IMR-90 (cell line): ENCODE results near the gene SF3B5. TPM values are rescaled to one million over a fixed set of nuclear protein-coding genes. Genes with fewer than 3 reads are reported as not detected.

Source experiments
- ATAC-seq: fragments of 200-7000 bp; cut with Tn5 transposase; 2 replicates; pipeline ENCODE4 v1.9.1; 2020; ENCODE audit warnings: low read depth, mild to moderate bottlenecking, moderate library complexity
- BruUV-seq: library from RNA; stranded (reverse); fragments of 400-500 nt; replicated peaks from 2 replicates; lab custom pipeline; 2021; lab: Mats Ljungman, UMichigan
- CTCF ChIA-PET: fragments of 300-600 bp; formaldehyde crosslinking; extraction: SDS; loops from one replicate; lab custom pipeline; 2021; ENCODE audit warnings: antibody characterized with exemption; lab: Yijun Ruan, JAX
- POLR2A ChIA-PET: fragments of 300-600 bp; sonication (Branson Sonifier 250); formaldehyde crosslinking; loops from one replicate; lab custom pipeline; 2022; ENCODE audit warnings: antibody characterized with exemption; ENCODE audit not compliant: unreplicated experiment; lab: Charles Lee
- DNase-seq: peaks from one replicate; pipeline ENCODE4 v3.0.0; 2013
- H2AFZ ChIP-seq: replicated peaks from 2 replicates; pipeline ENCODE3; 2013; ENCODE audit warnings: low read length, mild to moderate bottlenecking; ENCODE audit not compliant: poor library complexity
- H2AK5ac ChIP-seq: 2 replicates; pipeline ENCODE4 v1.6.1; 2013; ENCODE audit warnings: low read depth, low read length, inconsistent platforms
- H2AK9ac ChIP-seq: replicated peaks from 2 replicates; pipeline ENCODE3; 2013; ENCODE audit warnings: mild to moderate bottlenecking, low read depth, low read length, moderate library complexity; ENCODE audit not compliant: poor library complexity
- H2BK120ac ChIP-seq: 2 replicates; pipeline ENCODE4 v1.6.1; 2013; ENCODE audit warnings: low read depth, low read length, inconsistent platforms
- H2BK15ac ChIP-seq: 3 replicates; pipeline ENCODE4 v1.6.1; 2013; ENCODE audit warnings: low read depth, low read length, inconsistent platforms
- H2BK20ac ChIP-seq: 2 replicates; pipeline ENCODE4 v1.6.1; 2013; ENCODE audit warnings: low read depth, mild to moderate bottlenecking, inconsistent platforms, low read length, moderate library complexity
- H2BK5ac ChIP-seq: 2 replicates; pipeline ENCODE4 v1.6.1; 2013; ENCODE audit warnings: mild to moderate bottlenecking, low read depth, low read length, inconsistent platforms; ENCODE audit not compliant: poor library complexity, severe bottlenecking
- H3K14ac ChIP-seq: replicated peaks from 2 replicates; pipeline ENCODE4 v1.6.1; 2013; ENCODE audit warnings: low read depth, low read length, inconsistent platforms
- H3K18ac ChIP-seq: 2 replicates; pipeline ENCODE4 v1.6.1; 2013; ENCODE audit warnings: low read depth, low read length, control low read depth
- H3K23ac ChIP-seq: 2 replicates; pipeline ENCODE4 v1.6.1; 2013; ENCODE audit warnings: low read depth, low read length, inconsistent platforms
- H3K27ac ChIP-seq: 2 replicates; pipeline ENCODE4 v1.5.1; 2013; ENCODE audit warnings: mild to moderate bottlenecking, control low read depth, low read length; ENCODE audit not compliant: insufficient read depth
- H3K27me3 ChIP-seq: 2 replicates; pipeline ENCODE4 v1.6.1; 2013; ENCODE audit warnings: low read length; ENCODE audit not compliant: control insufficient read depth, insufficient read depth
- H3K36me3 ChIP-seq: 2 replicates; pipeline ENCODE4 v1.6.1; 2013; ENCODE audit warnings: low read length, mixed read lengths; ENCODE audit not compliant: control insufficient read depth, insufficient read depth
- H3K4ac ChIP-seq: 2 replicates; pipeline ENCODE4 v1.6.1; 2013; ENCODE audit warnings: low read depth, low read length, inconsistent platforms
- H3K4me1 ChIP-seq: 2 replicates; pipeline ENCODE4 v1.6.1; 2013; ENCODE audit warnings: low read length, mixed read lengths; ENCODE audit not compliant: control insufficient read depth, insufficient read depth
- H3K4me2 ChIP-seq: 2 replicates; pipeline ENCODE4 v1.6.1; 2013; ENCODE audit warnings: low read depth, mild to moderate bottlenecking, control low read depth, low read length, moderate library complexity
- H3K4me3 ChIP-seq: 2 replicates; pipeline ENCODE4 v1.5.1; 2013; ENCODE audit warnings: low read depth, mild to moderate bottlenecking, control low read depth, low read length, moderate library complexity; ENCODE audit not compliant: insufficient read depth
- H3K56ac ChIP-seq: 2 replicates; pipeline ENCODE4 v1.6.1; 2013; ENCODE audit warnings: low read length, inconsistent platforms; ENCODE audit not compliant: insufficient read depth; ENCODE audit errors: extremely low read depth
- H3K79me1 ChIP-seq, 2 experiments: 2 replicates each; pipeline ENCODE4 v1.6.1; 2013; ENCODE audit warnings: low read length in 2 of 2, inconsistent platforms in 1 of 2, low read depth in 1 of 2
- H3K9ac ChIP-seq: 2 replicates; pipeline ENCODE4 v1.6.1; 2013; ENCODE audit warnings: low read depth, low read length, control low read depth
- H3K9me1 ChIP-seq: 2 replicates; pipeline ENCODE4 v1.6.1; 2013; ENCODE audit warnings: low read length, inconsistent platforms; ENCODE audit not compliant: insufficient read depth
- H3K9me3 ChIP-seq: 2 replicates; pipeline ENCODE4 v1.6.1; 2013; ENCODE audit warnings: low read length; ENCODE audit not compliant: control insufficient read depth, insufficient read depth
- H4K20me1 ChIP-seq: 2 replicates; pipeline ENCODE4 v1.6.1; 2013; ENCODE audit warnings: low read length, inconsistent platforms; ENCODE audit not compliant: insufficient read depth
- H4K5ac ChIP-seq: 2 replicates; pipeline ENCODE4 v1.6.1; 2013; ENCODE audit warnings: mild to moderate bottlenecking, low read depth, low read length, control low read depth
- H4K8ac ChIP-seq, 2 experiments: 2 replicates each; pipeline ENCODE4 v1.6.1; 2013; ENCODE audit warnings: low read depth in 2 of 2, low read length in 2 of 2, control low read depth in 1 of 2, inconsistent platforms in 1 of 2
- H4K91ac ChIP-seq: 2 replicates; pipeline ENCODE4 v1.6.1; 2013; ENCODE audit warnings: low read depth, low read length, inconsistent platforms; ENCODE audit not compliant: insufficient read depth
- CEBPB ChIP-seq: IDR thresholded peaks from 2 replicates; pipeline ENCODE4 v1.6.1; 2012; ENCODE audit warnings: low read depth, low read length, improper control_type of control experiment
- MXI1 ChIP-seq: IDR thresholded peaks from 2 replicates; pipeline ENCODE4 v1.6.1; 2012; ENCODE audit warnings: low read depth, mild to moderate bottlenecking, low read length, moderate library complexity, borderline replicate concordance
- NFE2L2 ChIP-seq: fragments of 150-350 bp; IDR thresholded peaks from 2 replicates; pipeline ENCODE4 v1.6.1; 2016; ENCODE audit warnings: low read depth, mild to moderate bottlenecking, low read length
- POLR2A ChIP-seq: IDR thresholded peaks from 2 replicates; pipeline ENCODE4 v1.6.1; 2012; ENCODE audit warnings: mild to moderate bottlenecking, low read depth, low read length
- RAD21 ChIP-seq: IDR thresholded peaks from 2 replicates; pipeline ENCODE4 v1.6.1; 2012; ENCODE audit warnings: low read length, improper control_type of control experiment
- WGBS, 2 experiments: methylation state at CpG; one replicate each; pipeline versions ENCODE4 v1.1.5 to v1.1.7; 2013; ENCODE audit warnings: missing lambda C conversion rate in 2 of 2; ENCODE audit not compliant: insufficient read length in 1 of 2; ENCODE audit errors: extremely low coverage in 2 of 2; 5-methylcytosine and 5-hydroxymethylcytosine counted together
- dilution Hi-C: fragments of 300-500 bp; cut with HindIII; formaldehyde crosslinking; loops from one replicate; pipeline ENCODE4 v1.14.3; 2018; ENCODE audit warnings: low sequenced_read_pairs; ENCODE audit not compliant: unreplicated experiment
- in situ Hi-C: fragments of 300-500 bp; cut with MboI; formaldehyde crosslinking; loops from 3 replicates; pipeline ENCODE4 v1.14.3; 2019; ENCODE audit warnings: low sequenced_read_pairs, inconsistent platforms, mixed read lengths
- intact Hi-C: fragments of 100-400 bp; cut with micrococcal nuclease; formaldehyde crosslinking; loops from 2 replicates; pipeline ENCODE4 v1.10.0; 2022
- polyA plus RNA-seq, 3 experiments: library from polyadenylated mRNA; depleted of rRNA; stranded (reverse); fragments of >200 nt; gene quantifications; 2 replicates each; pipeline ENCODE4 v1.2.3, GENCODE V29; 2012; ENCODE audit warnings: low replicate concordance in 1 of 3
- total RNA-seq: library from RNA; depleted of rRNA; stranded (reverse); fragments of >200 nt; gene quantifications from 2 replicates; pipeline ENCODE4 v1.2.3, GENCODE V29; 2012
- TF ChIP-seq, protein P1 (sequence below): fragments of 150-350 bp; IDR thresholded peaks from 2 replicates; pipeline ENCODE4 v1.6.1; 2016; ENCODE audit warnings: low read depth, mild to moderate bottlenecking, low read length, moderate library complexity, borderline replicate concordance
- TF ChIP-seq, protein P2 (sequence below): fragments of 150-350 bp; IDR thresholded peaks from 2 replicates; pipeline ENCODE4 v1.6.1; 2017; ENCODE audit warnings: mild to moderate bottlenecking, antibody characterized with exemption, low read length, low read depth

SF3B5 gene
- total and polyA plus RNA-seq, 2 of the 4 experiments (the other 2 are of a cell fraction), result 227 to 333 TPM

DNA sequence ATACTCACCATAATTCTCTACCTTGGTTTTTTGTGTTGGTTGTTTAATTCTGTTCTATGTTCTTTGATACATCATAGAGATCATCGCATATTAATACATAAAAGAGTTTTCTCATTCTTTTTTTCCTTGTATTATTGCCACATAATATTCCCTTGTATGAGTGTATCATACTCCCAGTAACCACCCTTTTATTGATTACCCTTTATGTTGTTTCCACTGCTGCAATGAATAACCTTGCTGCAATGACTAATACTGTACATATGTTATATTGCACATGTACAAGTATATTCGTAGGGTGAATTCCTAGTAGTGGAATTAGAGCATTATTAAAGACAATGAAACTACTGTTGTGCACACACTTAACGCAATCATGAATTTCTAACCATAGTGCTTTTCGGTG lies 9.1 kb upstream of the SF3B5 start:
- H2BK5ac ChIP-seq, result no peak overlapping the region
- H2BK120ac ChIP-seq, result no peak overlapping the region
- H4K5ac ChIP-seq, result no peak overlapping the region
- no peak overlapping the region for H4K91ac ChIP-seq
- in situ Hi-C loops (loop anchor here (5.0 to 25.0 kb wide), 2 partner anchors 378 to 1108 kb away; no protein-coding TSS in a partner anchor), intact Hi-C loops (loop anchor here (10.0 kb wide), 1 partner anchor 450 kb away; no protein-coding TSS in a partner anchor), dilution Hi-C loops (no loop called here)
- no peak overlapping the region for H2AK5ac ChIP-seq
- no peak overlapping the region for H3K56ac ChIP-seq
- H3K79me1 ChIP-seq, result no peaks in the 10 kb centered on the region
- ATAC-seq, result no peak
- no peaks in the 10 kb centered on the region for H3K9me1 ChIP-seq
- H2AFZ ChIP-seq, result no peak overlapping the region
- H3K27me3 ChIP-seq, result peaks cover 2% of the 10 kb centered on the region
- no peaks in the 10 kb centered on the region for H4K20me1 ChIP-seq
- no peak overlapping the region for H3K18ac ChIP-seq
- ChIA-PET CTCF (interaction anchor here (0.5 to 1.0 kb wide), 4 partner anchors 25 to 185 kb away, joined by 3 to 4 read pairs (median 3); no protein-coding TSS in a partner anchor), POLR2A (no interaction called here)
- no peak overlapping the region for H2AK9ac ChIP-seq
- no TSS peak for BruUV-seq
- H3K36me3 ChIP-seq, result no peaks in the 10 kb centered on the region
- H3K4me3 ChIP-seq, result no peak overlapping the region
- H3K27ac ChIP-seq, result no peak overlapping the region
- H3K4me2 ChIP-seq, result no peak overlapping the region
- no peak overlapping the region for H3K14ac ChIP-seq
- no peaks in the 10 kb centered on the region for H3K4me1 ChIP-seq
- no peaks in the 10 kb centered on the region for H3K9me3 ChIP-seq
- no peak overlapping the region for H3K9ac ChIP-seq
- DNase-seq, result no peak
- H4K8ac ChIP-seq, result no peak overlapping the region
- no CpG with 5 or more reads among the region's 4 CpGs for WGBS, 2 experiments
- no peak overlapping the region for H3K4ac ChIP-seq
- no peak overlapping the region for H2BK20ac ChIP-seq
- no peak overlapping the region for H3K23ac ChIP-seq
- TF ChIP-seq CEBPB, result no peak
- no peak for TF ChIP-seq NFE2L2
- TF ChIP-seq MXI1, result no peak
- no peak for TF ChIP-seq RAD21
- no peak for TF ChIP-seq POLR2A
- TF ChIP-seq, protein P1, sequence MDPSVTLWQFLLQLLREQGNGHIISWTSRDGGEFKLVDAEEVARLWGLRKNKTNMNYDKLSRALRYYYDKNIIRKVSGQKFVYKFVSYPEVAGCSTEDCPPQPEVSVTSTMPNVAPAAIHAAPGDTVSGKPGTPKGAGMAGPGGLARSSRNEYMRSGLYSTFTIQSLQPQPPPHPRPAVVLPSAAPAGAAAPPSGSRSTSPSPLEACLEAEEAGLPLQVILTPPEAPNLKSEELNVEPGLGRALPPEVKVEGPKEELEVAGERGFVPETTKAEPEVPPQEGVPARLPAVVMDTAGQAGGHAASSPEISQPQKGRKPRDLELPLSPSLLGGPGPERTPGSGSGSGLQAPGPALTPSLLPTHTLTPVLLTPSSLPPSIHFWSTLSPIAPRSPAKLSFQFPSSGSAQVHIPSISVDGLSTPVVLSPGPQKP, result no peak
- TF ChIP-seq, protein P2, sequence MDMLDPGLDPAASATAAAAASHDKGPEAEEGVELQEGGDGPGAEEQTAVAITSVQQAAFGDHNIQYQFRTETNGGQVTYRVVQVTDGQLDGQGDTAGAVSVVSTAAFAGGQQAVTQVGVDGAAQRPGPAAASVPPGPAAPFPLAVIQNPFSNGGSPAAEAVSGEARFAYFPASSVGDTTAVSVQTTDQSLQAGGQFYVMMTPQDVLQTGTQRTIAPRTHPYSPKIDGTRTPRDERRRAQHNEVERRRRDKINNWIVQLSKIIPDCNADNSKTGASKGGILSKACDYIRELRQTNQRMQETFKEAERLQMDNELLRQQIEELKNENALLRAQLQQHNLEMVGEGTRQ, result no peak
- no peak overlapping the region for H2BK15ac ChIP-seq
